ENCODE results near the gene EPHA3. TPM values are rescaled to one million over a fixed set of nuclear protein-coding genes. Genes with fewer than 3 reads are reported as not detected.

EPHA3 gene
- total RNA-seq, 1 experiment from 2014 or later = 0.74 TPM

DNA sequence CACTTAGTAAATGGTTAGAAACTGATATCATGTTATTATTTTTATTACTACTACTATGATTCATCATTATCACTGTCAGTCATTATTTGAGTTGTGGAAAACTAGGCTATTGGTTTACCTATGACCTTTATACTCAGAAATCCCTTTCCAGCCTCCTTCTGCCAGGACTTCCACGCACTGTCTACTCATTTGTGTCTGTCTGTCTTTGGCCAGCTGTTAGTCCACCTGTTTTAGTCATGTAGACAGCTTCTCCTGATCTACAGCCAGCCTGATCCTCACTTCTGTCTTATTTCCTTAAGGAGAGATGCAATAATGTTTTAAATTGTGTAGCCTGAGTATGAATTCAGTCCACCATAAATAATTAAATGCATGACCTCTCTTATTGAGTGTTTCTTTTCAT is 162.8 kb downstream of the EPHA3 start (continued):
- TF ChIP-seq, protein P1, sequence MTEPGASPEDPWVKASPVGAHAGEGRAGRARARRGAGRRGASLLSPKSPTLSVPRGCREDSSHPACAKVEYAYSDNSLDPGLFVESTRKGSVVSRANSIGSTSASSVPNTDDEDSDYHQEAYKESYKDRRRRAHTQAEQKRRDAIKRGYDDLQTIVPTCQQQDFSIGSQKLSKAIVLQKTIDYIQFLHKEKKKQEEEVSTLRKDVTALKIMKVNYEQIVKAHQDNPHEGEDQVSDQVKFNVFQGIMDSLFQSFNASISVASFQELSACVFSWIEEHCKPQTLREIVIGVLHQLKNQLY (CRISPR knock-in tag; IDR thresholded peaks at IDR 0.05) = no peak

DNA sequence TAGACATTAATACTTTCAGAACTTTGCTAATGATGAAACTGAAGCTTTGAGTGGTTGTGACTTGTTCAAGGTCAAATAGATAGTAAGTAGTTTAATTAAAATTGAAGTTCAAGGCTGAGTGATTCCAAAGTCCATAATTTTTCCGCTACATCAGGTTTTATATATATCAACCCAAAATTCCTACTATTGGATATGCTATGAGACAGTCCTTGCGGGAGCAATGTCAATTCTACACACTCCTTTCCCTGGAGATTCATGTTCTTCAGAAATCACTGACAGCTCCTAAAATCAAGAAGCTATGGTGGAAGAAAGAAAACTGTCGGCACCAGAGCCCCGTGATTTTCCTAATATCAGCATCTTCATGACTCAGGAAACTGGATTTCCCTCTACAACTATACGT is 167.6 kb downstream of the EPHA3 start:
- POLR2A ChIA-PET = no interaction called here
- no peaks in the 10 kb centered on the region for H3K36me3 Mint-ChIP-seq
- H3K27me3 Mint-ChIP-seq (ENCODE audit: low read depth) = no peaks in the 10 kb centered on the region
- no peaks in the 10 kb centered on the region for H3K9me3 Mint-ChIP-seq
- ATAC-seq (no peak), DNase-seq (ENCODE audit: low spot score) (no peak)
- H3K4me1 Mint-ChIP-seq = peaks cover 35% of the 10 kb centered on the region
- no peak for TF ChIP-seq HMGA2 (CRISPR knock-in tag; IDR thresholded peaks at IDR 0.05)
- TF ChIP-seq, protein P2, sequence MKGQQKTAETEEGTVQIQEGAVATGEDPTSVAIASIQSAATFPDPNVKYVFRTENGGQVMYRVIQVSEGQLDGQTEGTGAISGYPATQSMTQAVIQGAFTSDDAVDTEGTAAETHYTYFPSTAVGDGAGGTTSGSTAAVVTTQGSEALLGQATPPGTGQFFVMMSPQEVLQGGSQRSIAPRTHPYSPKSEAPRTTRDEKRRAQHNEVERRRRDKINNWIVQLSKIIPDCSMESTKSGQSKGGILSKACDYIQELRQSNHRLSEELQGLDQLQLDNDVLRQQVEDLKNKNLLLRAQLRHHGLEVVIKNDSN (CRISPR knock-in tag; IDR thresholded peaks at IDR 0.05) = no peak
- TF ChIP-seq, protein P3, sequence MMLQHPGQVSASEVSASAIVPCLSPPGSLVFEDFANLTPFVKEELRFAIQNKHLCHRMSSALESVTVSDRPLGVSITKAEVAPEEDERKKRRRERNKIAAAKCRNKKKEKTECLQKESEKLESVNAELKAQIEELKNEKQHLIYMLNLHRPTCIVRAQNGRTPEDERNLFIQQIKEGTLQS (CRISPR knock-in tag; conservative IDR thresholded peaks at IDR 0.05) = no peak
- TF ChIP-seq NR2C2 (CRISPR knock-in tag; IDR thresholded peaks at IDR 0.05) = no peak
- CTCF ChIA-PET = no interaction called here
- no peak overlapping the region for H3K27ac Mint-ChIP-seq
- no peak overlapping the region for H3K4me3 Mint-ChIP-seq

- POLR2A ChIA-PET = no interaction called here
- CTCF ChIA-PET = no interaction called here
These were observed 168.7 kb downstream of the EPHA3 start for GRCh38 chr3:89276116-89276515.

More at GRCh38 chr3:89276116-89276515, 168.7 kb downstream of the EPHA3 start:
- TF ChIP-seq, protein P3 (CRISPR knock-in tag; conservative IDR thresholded peaks at IDR 0.05) = no peak
- TF ChIP-seq NFYB (CRISPR knock-in tag; conservative IDR thresholded peaks at IDR 0.05; ENCODE audit: low read depth) (no peak), IRF1 (CRISPR knock-in tag; IDR thresholded peaks at IDR 0.05) (no peak), ZNF396 (CRISPR knock-in tag; IDR thresholded peaks at IDR 0.05; ENCODE audit: borderline replicate concordance) (no peak), GTF2I (CRISPR knock-in tag; conservative IDR thresholded peaks at IDR 0.05) (no peak)
- TF ChIP-seq, protein P4, sequence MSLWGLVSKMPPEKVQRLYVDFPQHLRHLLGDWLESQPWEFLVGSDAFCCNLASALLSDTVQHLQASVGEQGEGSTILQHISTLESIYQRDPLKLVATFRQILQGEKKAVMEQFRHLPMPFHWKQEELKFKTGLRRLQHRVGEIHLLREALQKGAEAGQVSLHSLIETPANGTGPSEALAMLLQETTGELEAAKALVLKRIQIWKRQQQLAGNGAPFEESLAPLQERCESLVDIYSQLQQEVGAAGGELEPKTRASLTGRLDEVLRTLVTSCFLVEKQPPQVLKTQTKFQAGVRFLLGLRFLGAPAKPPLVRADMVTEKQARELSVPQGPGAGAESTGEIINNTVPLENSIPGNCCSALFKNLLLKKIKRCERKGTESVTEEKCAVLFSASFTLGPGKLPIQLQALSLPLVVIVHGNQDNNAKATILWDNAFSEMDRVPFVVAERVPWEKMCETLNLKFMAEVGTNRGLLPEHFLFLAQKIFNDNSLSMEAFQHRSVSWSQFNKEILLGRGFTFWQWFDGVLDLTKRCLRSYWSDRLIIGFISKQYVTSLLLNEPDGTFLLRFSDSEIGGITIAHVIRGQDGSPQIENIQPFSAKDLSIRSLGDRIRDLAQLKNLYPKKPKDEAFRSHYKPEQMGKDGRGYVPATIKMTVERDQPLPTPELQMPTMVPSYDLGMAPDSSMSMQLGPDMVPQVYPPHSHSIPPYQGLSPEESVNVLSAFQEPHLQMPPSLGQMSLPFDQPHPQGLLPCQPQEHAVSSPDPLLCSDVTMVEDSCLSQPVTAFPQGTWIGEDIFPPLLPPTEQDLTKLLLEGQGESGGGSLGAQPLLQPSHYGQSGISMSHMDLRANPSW (CRISPR knock-in tag; conservative IDR thresholded peaks at IDR 0.05; ENCODE audit: low read depth) = no peak
- TF ChIP-seq, protein P5, sequence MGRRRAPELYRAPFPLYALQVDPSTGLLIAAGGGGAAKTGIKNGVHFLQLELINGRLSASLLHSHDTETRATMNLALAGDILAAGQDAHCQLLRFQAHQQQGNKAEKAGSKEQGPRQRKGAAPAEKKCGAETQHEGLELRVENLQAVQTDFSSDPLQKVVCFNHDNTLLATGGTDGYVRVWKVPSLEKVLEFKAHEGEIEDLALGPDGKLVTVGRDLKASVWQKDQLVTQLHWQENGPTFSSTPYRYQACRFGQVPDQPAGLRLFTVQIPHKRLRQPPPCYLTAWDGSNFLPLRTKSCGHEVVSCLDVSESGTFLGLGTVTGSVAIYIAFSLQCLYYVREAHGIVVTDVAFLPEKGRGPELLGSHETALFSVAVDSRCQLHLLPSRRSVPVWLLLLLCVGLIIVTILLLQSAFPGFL (CRISPR knock-in tag; IDR thresholded peaks at IDR 0.05; ENCODE audit: borderline replicate concordance) = no peak
- Mint-ChIP-seq H3K27me3 (ENCODE audit: low read depth) (no peaks in the 10 kb centered on the region), H3K4me3 (no peak overlapping the region), H3K9me3 (no peaks in the 10 kb centered on the region), H3K36me3 (no peaks in the 10 kb centered on the region), H3K27ac (no peak overlapping the region), H3K4me1 (peaks cover 35% of the 10 kb centered on the region)
- no peak for ATAC-seq
- no peak for DNase-seq (ENCODE audit: low spot score)

All from WTC11 (cell line).